Panc1 (cell line): Measurements from ENCODE around the gene ZNF30. TPM values are rescaled to one million over a fixed set of nuclear protein-coding genes. Genes with fewer than 3 reads are reported as not detected.

Experiments used
- ATAC-seq: fragments of 200-7000 bp; cut with Tn5 transposase; 2 replicates; pipeline ENCODE4 v1.9.1; 2020; ENCODE audit warnings: mild to moderate bottlenecking, moderate library complexity
- BruUV-seq: library from RNA; stranded (reverse); fragments of 400-500 nt; replicated peaks from 2 replicates; lab custom pipeline; 2021; lab: Mats Ljungman, UMichigan
- CTCF ChIA-PET: fragments of 300-600 bp; sonication (Branson Sonifier 250); formaldehyde crosslinking; loops from one replicate; lab custom pipeline; 2022; ENCODE audit warnings: antibody characterized with exemption; lab: Charles Lee
- POLR2A ChIA-PET: fragments of 300-600 bp; sonication (Branson Sonifier 250); formaldehyde crosslinking; loops from one replicate; lab custom pipeline; 2022; ENCODE audit warnings: antibody characterized with exemption; lab: Charles Lee
- DNase-seq: peaks from one replicate; pipeline ENCODE4 v3.0.0-alpha.2; 2010; ENCODE audit warnings: low read depth, low spot score
- H3K27ac ChIP-seq: 2 replicates; pipeline ENCODE4 v1.5.1; 2011; ENCODE audit warnings: mild to moderate bottlenecking, low read length, inconsistent platforms
- H3K27me3 ChIP-seq: fragments of 200-500 bp; sonication (Bioruptor generic); 2 replicates; pipeline ENCODE4 v1.6.0; 2014; ENCODE audit warnings: low read length, inconsistent platforms; ENCODE audit not compliant: control insufficient read depth, insufficient read depth
- H3K36me3 ChIP-seq: fragments of 200-500 bp; sonication (Bioruptor generic); 2 replicates; pipeline ENCODE4 v1.5.1; 2014; ENCODE audit warnings: inconsistent platforms, mild to moderate bottlenecking, low read length, moderate library complexity; ENCODE audit not compliant: control insufficient read depth, insufficient read depth
- H3K4me1 ChIP-seq: 2 replicates; pipeline ENCODE4 v1.5.1; 2011; ENCODE audit warnings: inconsistent platforms, mild to moderate bottlenecking, low read length, moderate library complexity; ENCODE audit not compliant: control insufficient read depth, insufficient read depth
- H3K4me3 ChIP-seq, 2 experiments: 2 replicates each; pipeline ENCODE4 v1.5.1; 2011 to 2012; ENCODE audit warnings: low read depth in 2 of 2, low read length in 2 of 2, mild to moderate bottlenecking in 2 of 2, inconsistent platforms in 1 of 2, moderate library complexity in 1 of 2
- H3K9me3 ChIP-seq: fragments of 200-500 bp; sonication (Bioruptor generic); 2 replicates; pipeline ENCODE4 v1.5.1; 2014; ENCODE audit warnings: low read depth, mild to moderate bottlenecking, inconsistent platforms, low read length, moderate library complexity; ENCODE audit not compliant: control insufficient read depth, insufficient read depth
- POLR2AphosphoS5 ChIP-seq: IDR thresholded peaks from 2 replicates; pipeline ENCODE4 v1.6.1; 2012; ENCODE audit warnings: mild to moderate bottlenecking, low read depth, low read length, moderate library complexity
- SIN3A ChIP-seq: IDR thresholded peaks from 2 replicates; pipeline ENCODE4 v1.6.1; 2012; ENCODE audit warnings: low read depth, mild to moderate bottlenecking, low read length, moderate library complexity, borderline replicate concordance; ENCODE audit not compliant: insufficient read depth
- TCF7L2 ChIP-seq: IDR thresholded peaks from 2 replicates; pipeline ENCODE4 v1.6.1; 2011; ENCODE audit warnings: mild to moderate bottlenecking, low read depth, low read length, inconsistent platforms
- in situ Hi-C: cut with HindIII; loops from 2 replicates; pipeline ENCODE4 v1.10.0; 2016; ENCODE audit warnings: low sequenced_read_pairs, low pct_unique_long_range_greater_than_20kb
- intact Hi-C: fragments of 100-400 bp; cut with micrococcal nuclease; formaldehyde crosslinking; loops from one replicate; pipeline ENCODE4 v1.10.0; 2022; ENCODE audit not compliant: unreplicated experiment
- total RNA-seq: library from RNA; stranded (reverse); gene quantifications from one replicate; pipeline ENCODE4 v1.2.1, GENCODE V29; 2021; ENCODE audit not compliant: unreplicated experiment
- TF ChIP-seq, protein P1 (sequence below): fragments of 450-650 bp; IDR thresholded peaks from 2 replicates; pipeline ENCODE4 v1.5.1; 2017; ENCODE audit warnings: mild to moderate bottlenecking
- TF ChIP-seq, protein P2 (sequence below), 2 experiments: IDR thresholded peaks; 2 replicates each; pipeline ENCODE4 v1.6.1; 2011 to 2012; ENCODE audit warnings: low read depth in 2 of 2, control low read depth in 1 of 2, low read length in 1 of 2, mild to moderate bottlenecking in 1 of 2, moderate library complexity in 1 of 2; ENCODE audit not compliant: insufficient read depth in 1 of 2

Gene ZNF30
- total RNA-seq, 1 experiment from 2014 or later: 5.3 TPM

DNA sequence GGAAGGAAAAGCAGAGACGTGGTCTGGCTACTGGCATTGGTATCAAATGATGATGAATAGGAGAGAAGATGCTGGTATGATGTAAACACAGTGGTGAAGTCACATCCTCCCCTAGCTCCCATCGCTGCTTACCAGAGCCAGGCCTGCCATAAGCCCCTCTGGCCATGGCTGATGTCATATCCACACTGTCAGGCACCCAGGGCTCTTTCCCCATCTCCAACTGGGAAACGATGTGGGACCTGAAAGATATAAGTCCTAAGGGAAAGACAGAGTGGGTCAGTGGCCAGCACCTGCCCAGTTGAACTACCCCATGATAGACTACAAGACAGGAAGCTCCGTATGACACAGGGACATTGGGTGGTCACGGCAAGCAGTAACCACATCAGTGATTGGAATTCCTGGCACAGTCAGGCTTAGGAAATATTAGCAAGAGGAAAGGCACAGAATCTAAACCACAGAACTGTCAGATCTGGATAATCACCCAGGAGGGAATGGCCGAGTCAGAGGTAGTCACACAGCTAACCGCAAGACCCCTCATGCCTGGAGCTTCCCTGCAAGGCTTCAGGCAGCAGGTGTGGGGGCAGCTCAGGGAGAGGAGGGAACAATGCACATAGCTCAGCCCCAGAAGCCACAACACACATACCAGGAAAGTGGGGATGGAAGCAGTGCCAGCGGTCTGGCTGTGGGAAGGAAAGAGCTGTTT, 33.6 kb downstream of the ZNF30 start:
- no peak for ATAC-seq
- no peak for DNase-seq
- Histone ChIP-seq H3K9me3 (peaks cover 38% of the 10 kb centered on the region), H3K27me3 (no peaks in the 10 kb centered on the region), H3K4me3 (no peak overlapping the region), H3K27ac (no peak overlapping the region), H3K4me1 (0 out of 2 replicates have a peak, but pooled peaks cover 10% of the 10 kb centered on the region), H3K36me3 (no peaks in the 10 kb centered on the region)
- ChIA-PET POLR2A (no interaction called here), CTCF (no interaction called here)
- intact Hi-C loops: no loop called here
- TF ChIP-seq, protein P1, sequence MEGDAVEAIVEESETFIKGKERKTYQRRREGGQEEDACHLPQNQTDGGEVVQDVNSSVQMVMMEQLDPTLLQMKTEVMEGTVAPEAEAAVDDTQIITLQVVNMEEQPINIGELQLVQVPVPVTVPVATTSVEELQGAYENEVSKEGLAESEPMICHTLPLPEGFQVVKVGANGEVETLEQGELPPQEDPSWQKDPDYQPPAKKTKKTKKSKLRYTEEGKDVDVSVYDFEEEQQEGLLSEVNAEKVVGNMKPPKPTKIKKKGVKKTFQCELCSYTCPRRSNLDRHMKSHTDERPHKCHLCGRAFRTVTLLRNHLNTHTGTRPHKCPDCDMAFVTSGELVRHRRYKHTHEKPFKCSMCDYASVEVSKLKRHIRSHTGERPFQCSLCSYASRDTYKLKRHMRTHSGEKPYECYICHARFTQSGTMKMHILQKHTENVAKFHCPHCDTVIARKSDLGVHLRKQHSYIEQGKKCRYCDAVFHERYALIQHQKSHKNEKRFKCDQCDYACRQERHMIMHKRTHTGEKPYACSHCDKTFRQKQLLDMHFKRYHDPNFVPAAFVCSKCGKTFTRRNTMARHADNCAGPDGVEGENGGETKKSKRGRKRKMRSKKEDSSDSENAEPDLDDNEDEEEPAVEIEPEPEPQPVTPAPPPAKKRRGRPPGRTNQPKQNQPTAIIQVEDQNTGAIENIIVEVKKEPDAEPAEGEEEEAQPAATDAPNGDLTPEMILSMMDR: no peak
- TF ChIP-seq POLR2AphosphoS5 (no peak), TCF7L2 (no peak), SIN3A (no peak)
- TF ChIP-seq, protein P2, sequence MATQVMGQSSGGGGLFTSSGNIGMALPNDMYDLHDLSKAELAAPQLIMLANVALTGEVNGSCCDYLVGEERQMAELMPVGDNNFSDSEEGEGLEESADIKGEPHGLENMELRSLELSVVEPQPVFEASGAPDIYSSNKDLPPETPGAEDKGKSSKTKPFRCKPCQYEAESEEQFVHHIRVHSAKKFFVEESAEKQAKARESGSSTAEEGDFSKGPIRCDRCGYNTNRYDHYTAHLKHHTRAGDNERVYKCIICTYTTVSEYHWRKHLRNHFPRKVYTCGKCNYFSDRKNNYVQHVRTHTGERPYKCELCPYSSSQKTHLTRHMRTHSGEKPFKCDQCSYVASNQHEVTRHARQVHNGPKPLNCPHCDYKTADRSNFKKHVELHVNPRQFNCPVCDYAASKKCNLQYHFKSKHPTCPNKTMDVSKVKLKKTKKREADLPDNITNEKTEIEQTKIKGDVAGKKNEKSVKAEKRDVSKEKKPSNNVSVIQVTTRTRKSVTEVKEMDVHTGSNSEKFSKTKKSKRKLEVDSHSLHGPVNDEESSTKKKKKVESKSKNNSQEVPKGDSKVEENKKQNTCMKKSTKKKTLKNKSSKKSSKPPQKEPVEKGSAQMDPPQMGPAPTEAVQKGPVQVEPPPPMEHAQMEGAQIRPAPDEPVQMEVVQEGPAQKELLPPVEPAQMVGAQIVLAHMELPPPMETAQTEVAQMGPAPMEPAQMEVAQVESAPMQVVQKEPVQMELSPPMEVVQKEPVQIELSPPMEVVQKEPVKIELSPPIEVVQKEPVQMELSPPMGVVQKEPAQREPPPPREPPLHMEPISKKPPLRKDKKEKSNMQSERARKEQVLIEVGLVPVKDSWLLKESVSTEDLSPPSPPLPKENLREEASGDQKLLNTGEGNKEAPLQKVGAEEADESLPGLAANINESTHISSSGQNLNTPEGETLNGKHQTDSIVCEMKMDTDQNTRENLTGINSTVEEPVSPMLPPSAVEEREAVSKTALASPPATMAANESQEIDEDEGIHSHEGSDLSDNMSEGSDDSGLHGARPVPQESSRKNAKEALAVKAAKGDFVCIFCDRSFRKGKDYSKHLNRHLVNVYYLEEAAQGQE (IDR thresholded peaks at IDR 0.05; ENCODE audit: insufficient read depth in 1 of 2, low read depth in 2 of 2, low read length in 1 of 2): no peak
- BruUV-seq: no TSS peak
- in situ Hi-C loops: no loop called here

DNA sequence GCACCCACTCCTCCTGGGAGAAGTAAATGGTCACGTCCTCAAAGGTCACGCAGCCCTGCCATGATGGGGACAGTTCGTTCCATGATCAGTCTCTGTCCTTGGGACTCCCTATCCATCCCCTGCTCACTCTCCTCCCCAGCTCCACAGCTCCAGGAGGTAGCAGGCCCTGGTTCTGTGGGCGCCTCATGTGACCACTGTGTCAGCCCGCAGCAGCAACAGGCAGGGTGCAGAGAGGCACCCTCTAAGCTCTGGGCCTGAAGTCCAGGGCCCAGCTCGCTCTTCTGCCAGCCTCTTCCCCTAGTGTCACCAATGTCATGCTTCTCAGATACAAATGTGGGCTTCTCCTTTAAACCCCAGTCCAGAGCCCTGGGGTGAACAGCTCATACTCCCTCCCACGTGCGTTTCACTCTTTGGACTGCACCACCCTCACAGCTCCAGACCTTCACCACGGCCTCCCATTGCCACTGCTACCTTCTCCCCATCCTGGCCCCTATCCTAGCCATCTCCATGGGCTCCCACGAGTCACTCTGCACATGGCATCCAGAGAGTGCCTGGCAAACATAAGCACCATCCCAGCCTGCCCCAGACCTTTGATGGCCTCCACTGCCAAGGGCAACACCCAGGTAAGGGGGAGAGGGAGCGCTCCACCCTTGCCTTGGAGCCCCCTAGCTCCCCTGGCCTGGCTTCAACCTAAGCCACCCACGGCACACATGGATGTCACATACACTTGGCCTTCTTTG, 34.4 kb downstream of the ZNF30 start:
- in situ Hi-C loops: no loop called here
- no peaks in the 10 kb centered on the region for H3K27me3 ChIP-seq
- H3K4me3 ChIP-seq: no peak overlapping the region
- no TSS peak for BruUV-seq
- ChIA-PET CTCF (no interaction called here), POLR2A (no interaction called here)
- no peaks in the 10 kb centered on the region for H3K36me3 ChIP-seq
- intact Hi-C loops: no loop called here
- TF ChIP-seq SIN3A: no peak
- TF ChIP-seq POLR2AphosphoS5: no peak
- TF ChIP-seq, protein P2 (IDR thresholded peaks at IDR 0.05; ENCODE audit: insufficient read depth in 1 of 2, low read depth in 2 of 2, low read length in 1 of 2): no peak
- no peak for TF ChIP-seq TCF7L2
- TF ChIP-seq, protein P1: no peak
- peaks cover 35% of the 10 kb centered on the region for H3K9me3 ChIP-seq
- H3K27ac ChIP-seq: no peak overlapping the region
- 0 out of 2 replicates have a peak, but pooled peaks cover 10% of the 10 kb centered on the region for H3K4me1 ChIP-seq
- DNase-seq (no peak), ATAC-seq (no peak)
